Stomach (tissue), 4 donors: ENCODE data around the gene TMEM192.

Experiments used
- POLR2A ChIP-seq, 4 donors: fragments of 450-650 bp; IDR thresholded peaks; one replicate each; pipeline ENCODE4 v1.6.1; 2016; ENCODE audit warnings: antibody characterized with exemption in 4 of 4, control low read depth in 2 of 4, mild to moderate bottlenecking in 1 of 4, moderate library complexity in 1 of 4
- POLR2AphosphoS5 ChIP-seq, 3 donors: sonication (generic); formaldehyde crosslinking; IDR thresholded peaks; one replicate each; pipeline ENCODE4 v1.6.1; 2016; ENCODE audit warnings: antibody characterized with exemption in 3 of 3
- TF ChIP-seq, protein P1 (sequence below), 7 experiments: fragments of 450-650 bp in 4 of 7; fragments of 200-600 bp in 3 of 7; sonication (generic) in 3 of 7; IDR thresholded peaks; one replicate each; pipeline ENCODE4 v1.5.1; 2016 to 2019; ENCODE audit warnings: antibody characterized with exemption in 7 of 7, control low read depth in 2 of 7, mild to moderate bottlenecking in 1 of 7

DNA sequence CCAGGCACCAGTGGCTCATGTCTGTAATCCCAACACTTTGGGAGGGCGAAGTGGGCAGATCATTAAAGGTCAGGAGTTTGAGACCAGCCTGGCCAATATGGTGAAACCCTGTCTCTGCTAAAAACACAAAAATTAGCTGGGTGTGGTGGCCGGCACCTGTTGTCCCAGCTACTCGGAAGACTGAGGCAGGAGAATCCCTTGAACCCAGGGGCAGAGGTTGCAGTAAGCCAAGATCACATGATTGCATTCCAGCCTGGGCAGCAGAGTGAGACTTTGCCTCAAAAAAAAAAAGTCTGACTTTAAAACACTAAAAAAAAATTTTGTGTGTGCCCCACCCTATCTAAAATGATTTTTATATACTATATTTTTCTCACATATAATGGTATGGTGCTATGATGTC, 26.2 kb upstream of the TMEM192 start:
- TF ChIP-seq, protein P1, sequence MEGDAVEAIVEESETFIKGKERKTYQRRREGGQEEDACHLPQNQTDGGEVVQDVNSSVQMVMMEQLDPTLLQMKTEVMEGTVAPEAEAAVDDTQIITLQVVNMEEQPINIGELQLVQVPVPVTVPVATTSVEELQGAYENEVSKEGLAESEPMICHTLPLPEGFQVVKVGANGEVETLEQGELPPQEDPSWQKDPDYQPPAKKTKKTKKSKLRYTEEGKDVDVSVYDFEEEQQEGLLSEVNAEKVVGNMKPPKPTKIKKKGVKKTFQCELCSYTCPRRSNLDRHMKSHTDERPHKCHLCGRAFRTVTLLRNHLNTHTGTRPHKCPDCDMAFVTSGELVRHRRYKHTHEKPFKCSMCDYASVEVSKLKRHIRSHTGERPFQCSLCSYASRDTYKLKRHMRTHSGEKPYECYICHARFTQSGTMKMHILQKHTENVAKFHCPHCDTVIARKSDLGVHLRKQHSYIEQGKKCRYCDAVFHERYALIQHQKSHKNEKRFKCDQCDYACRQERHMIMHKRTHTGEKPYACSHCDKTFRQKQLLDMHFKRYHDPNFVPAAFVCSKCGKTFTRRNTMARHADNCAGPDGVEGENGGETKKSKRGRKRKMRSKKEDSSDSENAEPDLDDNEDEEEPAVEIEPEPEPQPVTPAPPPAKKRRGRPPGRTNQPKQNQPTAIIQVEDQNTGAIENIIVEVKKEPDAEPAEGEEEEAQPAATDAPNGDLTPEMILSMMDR (IDR thresholded peaks at IDR 0.05), result no peak
- TF ChIP-seq POLR2AphosphoS5 (IDR thresholded peaks at IDR 0.05), result no peak
- no peak for TF ChIP-seq POLR2A (IDR thresholded peaks at IDR 0.05)
